CD4-positive, alpha-beta T cell treated with Interleukin-15 for 1 hour (primary cell): ENCODE results near the gene SGSM2.

Experiments used
- DNase-seq: peaks from one replicate; pipeline ENCODE4 v3.0.0-alpha.2; 2020

Gene SGSM2

GRCh38 chr17:2369551-2370210, 32.4 kb downstream of the SGSM2 start:
- no peak for DNase-seq

GRCh38 chr17:2370211-2370589, 32.9 kb downstream of the SGSM2 start:
- DNase-seq, result no peak

GRCh38 chr17:2371183-2372130, 34.2 kb downstream of the SGSM2 start:
- DNase-seq, result no peak

GRCh38 chr17:2372180-2372579, 34.9 kb downstream of the SGSM2 start:
- DNase-seq, result no peak

GRCh38 chr17:2372681-2373080, 35.4 kb downstream of the SGSM2 start:
- DNase-seq, result no peak

GRCh38 chr17:2373179-2373578, 35.9 kb downstream of the SGSM2 start:
- DNase-seq, result no peak

- DNase-seq, result no peak
Measured at GRCh38 chr17:2374549-2375285, 37.4 kb downstream of the SGSM2 start.

- no peak for DNase-seq
Measured at GRCh38 chr17:2375406-2375805, 38.1 kb downstream of the SGSM2 start.

- no peak for DNase-seq
Measured at GRCh38 chr17:2376107-2376506, 38.8 kb downstream of the SGSM2 start.

GRCh38 chr17:2377659-2378058, 40.4 kb downstream of the SGSM2 start:
- no peak for DNase-seq

- DNase-seq, result no peak
Measured at GRCh38 chr17:2378905-2379304, 41.6 kb downstream of the SGSM2 start.

GRCh38 chr17:2379489-2380225, 42.4 kb downstream of the SGSM2 start:
- DNase-seq, result no peak

- DNase-seq, result no peak
Measured at GRCh38 chr17:2380226-2380922, 43.1 kb downstream of the SGSM2 start.

GRCh38 chr17:2380950-2381649, 43.8 kb downstream of the SGSM2 start:
- DNase-seq, result no peak

- DNase-seq, result no peak
Measured at GRCh38 chr17:2383628-2384167, 46.4 kb downstream of the SGSM2 start.

GRCh38 chr17:2384439-2385127, 47.3 kb downstream of the SGSM2 start:
- DNase-seq, result no peak

GRCh38 chr17:2385240-2386210, 48.2 kb downstream of the SGSM2 start:
- DNase-seq, result no peak

- no peak for DNase-seq
Measured at GRCh38 chr17:2386400-2387085, 49.2 kb downstream of the SGSM2 start.
